AML-193 (cell line): Measurements from ENCODE around the gene USP53.
"Not testable (repeated sequence)": the region's sequence is repeated elsewhere in the genome, so short reads cannot be mapped to it uniquely, and the experiment has no call there.

ENCODE experiments used
- DNase-seq, 2 experiments: peaks; one replicate each; lab custom pipeline; 2025; lab: John Stamatoyannopoulos, UW

Gene USP53

DNA sequence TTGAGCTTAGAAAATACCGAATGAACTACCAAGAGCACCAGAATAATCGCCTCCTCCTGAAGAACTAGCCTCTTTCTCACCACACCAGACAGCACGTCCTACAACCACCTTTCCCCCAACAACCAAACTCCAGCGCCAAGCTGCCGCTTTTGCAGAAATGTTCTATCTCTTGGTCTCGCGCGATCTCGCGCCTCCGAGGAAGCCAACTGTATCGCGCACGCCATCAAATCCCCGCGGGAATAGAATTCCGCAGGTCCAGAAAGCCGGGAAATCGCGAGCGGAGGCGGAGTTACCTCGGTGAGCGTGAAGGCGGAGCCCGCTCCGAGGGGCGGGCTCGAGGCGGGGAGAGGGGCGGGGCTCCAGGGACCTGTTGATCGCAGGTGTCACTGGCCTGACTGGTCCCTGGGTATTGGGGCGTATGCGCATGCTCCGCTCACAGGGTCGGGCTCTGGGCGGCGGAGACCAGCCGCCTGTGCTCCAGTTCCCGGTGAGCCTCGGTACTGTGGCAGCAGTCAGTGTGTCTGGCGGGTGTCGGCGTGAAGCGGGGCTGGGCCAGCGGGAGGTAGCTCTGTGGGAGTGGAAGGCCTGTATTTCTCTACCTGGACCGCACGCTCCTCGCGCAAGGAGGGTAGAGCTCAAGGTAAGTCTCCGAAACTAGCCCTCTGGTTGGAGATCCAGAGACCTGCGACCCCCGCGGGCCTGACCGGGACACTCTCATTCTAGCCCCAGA, at the start of gene USP53:
USP53 (plus strand) TSS at position 480 of the 730 bp plus-strand sequence. CDS start 27,047 bp downstream, outside the sequence.
- no peak for DNase-seq

DNA sequence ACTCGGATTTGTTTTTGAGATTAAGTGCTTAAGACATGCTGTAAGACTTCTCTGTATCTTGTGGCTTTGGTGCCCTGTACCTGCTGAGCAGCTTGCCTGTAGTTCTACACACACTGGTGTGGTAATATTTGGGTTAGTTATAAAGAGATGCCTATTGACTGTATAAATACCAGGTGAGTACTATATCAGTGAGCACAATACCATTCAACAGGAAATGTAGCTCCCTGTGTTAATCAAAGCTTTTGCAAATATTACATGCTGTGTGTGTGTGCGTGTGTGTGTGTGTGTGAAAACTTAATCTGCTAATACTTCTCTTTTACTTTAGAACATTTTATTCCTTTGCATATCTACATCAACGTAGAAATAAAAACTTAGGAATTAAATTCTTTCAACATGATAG, 46.7 kb upstream of the USP53 start:
- no peak for DNase-seq

DNA sequence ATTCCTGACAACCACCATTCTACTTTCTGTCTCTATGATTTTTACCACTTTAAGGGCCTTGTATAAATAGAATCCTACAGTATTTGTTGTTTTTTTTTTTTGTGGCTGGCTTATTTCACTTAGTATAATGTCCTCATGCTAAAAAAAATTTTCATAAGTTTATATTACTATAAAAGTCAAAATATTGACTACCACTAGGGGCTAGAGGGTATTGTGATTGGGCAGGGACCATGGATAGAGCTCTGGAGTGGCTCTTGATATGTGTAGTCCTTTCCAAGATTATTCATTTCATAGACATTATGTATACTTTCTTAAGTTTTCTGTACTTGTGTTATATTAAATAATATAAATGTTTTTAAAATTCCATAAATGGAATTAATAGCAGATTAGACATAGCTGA, 42.3 kb upstream of the USP53 start:
- DNase-seq, result no peak

DNA sequence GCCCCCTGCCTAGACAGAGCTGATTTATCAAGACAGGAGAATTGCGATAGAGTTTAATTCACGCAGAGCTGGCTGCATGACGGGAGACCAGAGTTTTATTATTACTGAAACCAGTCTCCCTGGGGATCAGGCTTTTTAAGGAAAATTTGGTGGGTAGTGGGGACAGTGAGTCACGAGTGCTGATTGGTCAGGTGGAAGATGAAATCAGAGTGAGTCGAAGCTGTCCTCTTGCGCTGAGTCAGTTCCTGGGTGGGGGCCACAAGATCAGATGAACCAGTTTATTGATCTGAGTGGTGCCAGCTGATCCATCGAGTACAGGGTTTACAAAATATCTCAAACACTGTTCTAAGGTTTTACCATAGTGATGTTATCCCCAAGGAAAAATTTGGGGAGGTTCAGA, 40.3 kb upstream of the USP53 start:
- DNase-seq, result no peak

DNA sequence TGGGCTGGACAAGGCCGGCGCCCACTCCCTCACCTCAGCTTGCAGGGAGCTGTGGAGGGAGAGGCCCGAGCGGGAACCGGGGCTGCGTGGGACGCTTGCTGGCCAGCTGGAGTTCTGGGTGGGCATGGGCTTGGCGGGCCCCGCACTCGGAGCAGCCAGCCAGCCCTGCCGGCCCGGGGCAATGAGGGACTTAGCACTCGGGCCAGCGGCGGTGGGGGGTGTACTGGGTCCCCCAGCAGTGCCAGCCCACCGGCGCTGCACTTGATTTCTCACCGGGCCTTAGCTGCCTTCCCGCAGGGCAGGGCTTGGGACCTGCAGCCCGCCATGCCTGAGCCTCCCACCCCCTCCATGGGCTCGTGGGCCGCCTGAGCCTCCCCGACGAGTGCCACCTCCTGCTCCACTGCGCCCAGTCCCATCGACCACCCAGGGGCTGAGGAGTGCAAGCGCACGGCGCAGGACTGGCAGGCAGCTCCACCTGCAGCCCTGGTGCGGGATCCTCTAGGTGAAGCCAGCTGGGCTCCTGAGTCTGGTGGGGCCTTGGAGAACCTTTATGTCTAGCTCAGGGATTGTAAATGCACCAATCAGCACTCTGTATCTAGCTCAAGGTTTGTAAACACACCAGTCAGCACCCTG, 38.7 kb upstream of the USP53 start:
- DNase-seq, result not testable (repeated sequence)

DNA sequence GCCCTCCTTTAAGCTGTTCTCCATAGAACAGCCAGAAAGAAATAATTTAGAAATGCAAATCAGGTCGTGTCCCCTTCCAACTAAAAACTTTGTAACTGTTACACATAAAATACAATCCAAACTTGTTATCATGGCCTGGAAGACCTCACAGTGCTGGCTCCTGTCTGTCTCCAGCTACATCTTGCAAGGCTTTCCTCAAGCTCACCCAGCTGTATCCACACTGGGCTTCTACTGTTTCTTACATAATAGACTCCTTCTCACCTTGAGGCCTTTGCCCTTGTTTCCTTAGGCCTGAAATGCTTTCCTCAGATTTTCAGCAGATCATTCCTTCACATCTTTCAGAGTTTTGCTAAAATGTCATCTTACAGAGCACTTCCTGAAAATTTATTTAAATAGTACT, 33.5 kb upstream of the USP53 start:
- DNase-seq, result no peak

DNA sequence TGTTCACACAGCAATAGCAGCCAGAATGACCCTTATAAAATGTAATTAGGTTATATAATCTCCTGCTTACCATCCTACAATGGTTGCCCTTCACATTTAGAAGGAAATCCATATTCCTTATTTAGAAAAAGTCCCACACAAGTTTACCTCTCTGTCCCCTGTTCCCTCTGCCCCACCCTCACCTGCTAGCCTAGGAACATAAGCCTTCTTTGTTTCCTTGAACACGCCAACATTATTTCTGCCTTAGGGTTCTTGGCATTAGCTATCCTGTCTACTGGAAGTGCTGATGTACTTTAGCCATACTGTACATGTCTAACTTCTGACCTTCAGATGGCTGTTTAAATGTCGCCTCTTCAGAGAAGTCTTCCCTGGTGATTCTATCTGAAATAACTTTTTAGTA, 28.4 kb upstream of the USP53 start:
- no peak for DNase-seq

DNA sequence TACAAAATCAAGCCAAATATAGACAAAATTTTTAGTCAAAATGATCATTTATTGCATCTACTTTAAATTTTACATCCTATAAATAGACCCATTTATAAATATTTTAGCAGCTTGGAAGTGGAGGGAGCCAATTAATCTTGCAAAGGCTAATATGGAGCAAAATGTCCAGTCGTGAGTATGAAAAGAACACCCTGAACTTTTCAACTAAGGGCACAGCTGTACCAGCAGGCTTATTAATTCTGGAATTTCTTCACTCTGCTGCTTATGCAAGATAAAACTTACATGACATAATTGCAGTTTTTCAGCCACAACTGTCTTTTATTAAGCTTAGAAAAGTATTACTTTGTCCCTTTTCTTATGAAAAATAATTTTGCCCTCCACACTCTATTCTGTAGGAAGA, 22.9 kb upstream of the USP53 start:
- peak; percentile 2 to 37 for DNase-seq

DNA sequence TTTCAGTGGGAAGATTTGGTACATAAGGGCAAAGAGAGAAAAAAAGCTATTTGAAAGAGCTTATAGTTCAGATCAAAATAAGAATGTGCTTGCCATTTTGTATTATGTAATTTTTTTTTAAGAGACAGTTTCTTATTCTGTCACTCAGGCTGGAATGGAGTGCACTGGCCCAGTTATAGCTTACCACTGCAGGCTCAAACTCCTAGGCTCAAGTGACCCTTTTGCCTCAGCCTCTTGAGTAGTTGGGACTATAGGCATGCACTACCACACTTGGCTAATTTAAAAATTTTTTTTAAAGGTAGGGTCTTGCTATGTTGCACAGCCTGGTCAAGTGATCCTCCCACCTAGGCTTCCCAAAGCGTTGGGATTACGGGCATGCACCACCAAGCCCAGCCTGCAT, 22.2 kb upstream of the USP53 start:
- DNase-seq, result no peak

DNA sequence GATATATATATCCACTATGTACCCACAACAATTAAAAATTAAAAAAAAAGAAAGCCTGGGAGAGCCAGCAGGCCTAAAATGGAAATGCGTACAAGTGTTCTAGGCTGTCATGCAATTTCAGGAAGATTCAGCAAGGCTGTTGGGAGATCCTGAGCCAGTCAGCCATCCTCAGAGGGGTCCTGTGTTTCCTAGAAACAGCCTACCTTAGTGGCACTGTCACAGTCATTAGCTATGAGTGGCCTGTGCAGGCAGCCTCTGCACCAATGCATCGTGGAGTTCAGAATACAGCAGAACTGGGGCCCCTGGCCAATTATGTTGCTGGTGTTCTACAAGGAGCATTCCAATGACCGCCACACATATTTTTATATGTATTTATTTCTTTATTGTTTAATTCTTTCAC, 21.0 kb upstream of the USP53 start:
- no peak for DNase-seq

DNA sequence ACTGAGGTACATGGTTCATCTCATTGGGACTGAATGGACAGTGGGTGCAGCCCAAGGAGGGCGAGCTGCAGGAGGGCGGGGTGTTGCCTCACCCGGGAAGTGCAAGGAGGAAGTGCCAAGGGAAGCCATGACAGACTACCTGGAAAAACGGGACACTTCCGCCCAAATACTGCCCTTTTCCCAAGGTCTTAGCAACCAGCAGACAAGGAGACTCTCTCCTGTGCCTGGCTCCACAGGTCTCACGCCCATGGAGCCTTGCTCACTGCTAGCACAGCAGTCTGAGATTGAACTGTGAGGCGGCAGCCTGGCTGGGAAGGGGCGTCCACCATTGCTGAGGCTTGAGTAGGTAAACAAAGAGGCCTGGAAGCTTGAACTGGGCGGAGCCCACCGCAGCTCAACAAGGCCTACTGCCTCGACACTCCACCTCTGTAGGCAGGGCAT, 14.7 kb upstream of the USP53 start:
- DNase-seq, result no peak

DNA sequence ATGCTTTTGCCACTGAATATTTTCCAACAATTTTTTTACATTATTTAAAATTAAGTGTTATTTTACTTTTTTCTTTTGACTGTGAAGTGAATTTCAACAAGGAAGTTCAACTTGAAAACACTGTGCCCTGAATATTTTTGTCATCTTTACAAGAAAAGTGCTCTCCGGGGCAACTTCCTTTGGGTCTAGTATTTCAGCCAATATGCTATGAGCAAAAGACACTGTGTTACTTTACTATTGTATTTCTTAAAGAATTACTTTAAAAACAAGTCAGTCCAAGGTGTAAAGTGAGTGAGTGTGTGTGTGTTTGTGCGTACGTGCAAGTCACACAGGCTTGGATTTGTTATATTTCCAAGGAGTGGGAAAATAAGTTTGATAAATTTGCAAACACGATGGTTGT, 7.6 kb upstream of the USP53 start:
- no peak for DNase-seq

DNA sequence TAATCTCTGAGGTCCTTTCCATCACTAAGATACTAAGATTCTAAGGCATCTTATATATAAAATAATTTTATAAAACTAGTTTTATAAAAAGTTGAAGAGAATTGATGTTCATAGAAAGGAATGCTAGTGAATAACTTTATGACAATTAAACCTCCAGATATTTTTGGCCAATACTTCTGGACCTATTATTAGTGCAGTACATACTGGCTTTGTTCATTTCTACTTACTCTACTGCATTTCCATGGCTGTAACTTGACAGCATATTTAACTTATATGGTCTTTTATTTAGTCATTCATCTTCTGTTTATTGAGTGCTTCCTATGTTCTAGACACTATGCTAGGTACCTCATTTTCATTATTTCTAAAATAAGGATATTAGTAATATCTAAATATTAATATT, 6.8 kb upstream of the USP53 start:
- no peak for DNase-seq

DNA sequence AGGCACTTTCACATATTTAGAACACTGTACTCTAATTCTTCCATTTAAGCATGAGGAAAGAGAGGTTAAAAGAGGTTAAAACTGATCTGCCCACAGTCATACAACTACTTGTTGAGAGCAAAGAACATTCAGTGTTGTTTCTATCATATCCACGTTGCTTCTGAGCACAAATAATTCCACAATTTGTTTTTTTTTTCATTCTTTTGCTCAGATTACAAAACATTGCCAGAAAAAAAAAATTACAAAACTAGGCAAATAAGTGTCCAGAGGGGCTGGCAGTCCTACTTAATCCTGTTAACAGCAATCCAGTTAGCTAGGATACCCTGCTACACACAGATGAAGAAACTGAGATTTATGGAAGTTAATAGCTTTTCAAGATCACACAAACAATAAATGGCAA, 6.3 kb upstream of the USP53 start:
- DNase-seq, result no peak

DNA sequence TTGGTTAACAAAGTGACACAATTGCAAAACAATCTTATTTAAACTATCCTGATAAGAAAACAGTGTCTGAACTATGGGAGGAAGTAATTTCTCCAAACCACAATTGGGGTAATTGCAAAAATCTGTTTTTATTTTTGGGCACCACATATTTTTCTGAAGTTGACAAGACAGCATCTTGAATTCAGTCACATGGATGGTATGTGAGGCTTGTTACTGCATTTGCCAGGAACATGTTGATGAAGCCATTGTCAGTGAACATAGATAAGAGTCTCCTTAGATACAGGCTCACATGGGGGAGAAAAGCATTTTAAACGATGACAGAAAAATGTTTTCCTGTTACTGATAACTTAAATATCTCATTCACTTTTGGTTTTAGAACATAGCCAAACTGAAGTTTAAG, 5.5 kb upstream of the USP53 start:
- DNase-seq, result no peak

DNA sequence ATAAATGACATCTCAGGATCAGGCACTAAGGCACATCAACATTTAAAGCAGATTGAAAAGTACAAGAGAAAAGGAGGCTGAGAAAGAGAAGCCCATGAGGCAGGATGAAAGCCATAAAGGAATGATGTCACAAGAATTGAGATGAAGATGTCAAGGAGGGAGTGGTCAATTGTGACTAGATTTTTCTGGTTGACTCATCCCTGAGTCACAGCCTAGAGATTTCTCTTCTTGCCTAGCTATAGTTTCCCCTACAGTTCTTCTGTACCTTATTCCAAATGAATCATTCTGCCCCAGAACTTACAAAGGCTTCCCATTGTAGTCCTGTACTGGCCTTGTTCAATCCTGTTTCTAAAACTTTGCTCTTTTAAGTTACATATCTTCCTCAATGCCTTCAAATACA, 3.4 kb upstream of the USP53 start:
- DNase-seq, result no peak

DNA sequence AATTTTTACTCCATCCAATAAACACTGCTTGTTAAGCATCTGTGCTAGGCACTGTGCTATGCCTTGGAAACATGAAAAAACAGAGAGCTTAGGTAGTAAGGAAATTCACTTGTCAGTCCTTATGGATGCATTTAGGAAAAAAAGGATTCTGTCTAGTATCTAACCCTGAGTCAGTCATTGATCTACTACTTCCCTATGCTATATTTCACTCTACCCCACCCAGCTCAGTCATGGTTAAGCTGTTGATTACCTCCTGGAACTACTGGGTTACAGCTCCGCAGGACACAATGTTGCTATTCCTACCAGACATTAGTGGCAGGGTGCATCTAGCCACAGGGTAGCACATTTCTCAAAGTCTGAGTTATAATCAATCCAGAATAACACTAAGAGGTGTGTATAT, 2.9 kb upstream of the USP53 start:
- no peak for DNase-seq

DNA sequence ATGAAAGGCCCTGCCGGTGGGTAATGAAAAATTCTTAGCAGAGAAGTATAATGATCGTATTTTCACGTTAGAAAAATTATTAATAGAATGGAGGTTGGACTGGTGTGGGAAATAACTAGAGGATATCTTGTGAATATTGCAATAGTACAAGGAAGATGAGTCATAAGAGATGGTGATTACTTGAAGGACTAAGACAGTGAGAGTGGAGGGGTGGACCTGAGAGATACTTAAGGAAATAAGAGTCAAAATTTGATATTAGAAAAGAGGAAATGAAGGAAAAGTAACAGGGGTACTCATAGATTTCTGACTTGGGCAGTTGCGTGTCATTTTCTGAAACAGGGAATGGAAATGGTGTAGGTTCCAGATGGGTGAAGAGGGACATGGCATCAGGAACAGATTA, 1.7 kb upstream of the USP53 start:
- no peak for DNase-seq

DNA sequence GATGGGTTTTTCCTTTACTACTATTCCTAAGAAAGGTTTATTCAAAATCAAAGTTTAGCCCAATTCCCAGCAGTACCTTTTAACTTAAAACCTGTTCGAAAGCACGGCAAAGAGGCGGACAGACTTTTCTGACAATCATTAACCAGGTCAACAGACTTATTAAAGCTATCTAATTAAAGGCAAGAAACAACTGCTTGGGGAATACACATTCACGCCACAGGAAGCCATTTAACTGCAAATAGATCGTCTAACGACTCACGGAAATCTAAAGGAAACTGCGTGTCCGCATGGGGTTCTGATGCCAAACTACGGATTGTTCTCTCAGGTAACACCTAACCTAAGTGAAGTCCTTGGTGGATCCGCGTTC, 663 bp upstream of the USP53 start:
- DNase-seq, result no peak

DNA sequence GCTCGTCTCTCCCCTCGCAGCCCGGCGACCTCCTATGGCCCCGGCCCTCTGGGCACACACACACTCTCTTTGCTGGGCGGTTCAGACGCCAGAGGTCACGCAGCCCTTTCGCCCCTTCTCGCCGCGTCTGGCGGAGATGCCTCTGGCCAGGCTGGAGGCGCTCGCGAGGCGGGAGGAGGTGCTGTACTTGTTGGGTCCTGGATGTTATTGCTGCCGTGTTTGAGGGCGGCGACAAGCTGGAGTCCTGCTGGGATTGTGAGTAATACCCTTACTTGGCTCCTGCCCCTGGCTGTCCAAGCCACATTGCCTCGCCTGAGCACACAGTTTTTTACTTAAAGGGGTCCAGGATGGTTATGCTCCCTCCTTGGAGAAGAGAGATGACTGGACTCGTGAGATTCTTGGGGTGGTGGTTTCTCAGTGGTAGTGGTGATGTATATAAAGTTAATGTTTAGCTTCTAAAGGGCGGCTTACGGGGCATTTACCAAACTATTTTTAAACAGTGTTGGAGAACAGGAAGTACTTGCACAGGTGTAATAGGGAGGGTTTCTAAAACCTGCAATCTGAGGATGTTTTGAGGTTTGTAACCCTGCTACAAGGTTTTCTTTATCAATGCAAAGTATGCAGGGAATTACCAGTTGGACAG, 572 bp downstream of the USP53 start:
- DNase-seq, result no peak

DNA sequence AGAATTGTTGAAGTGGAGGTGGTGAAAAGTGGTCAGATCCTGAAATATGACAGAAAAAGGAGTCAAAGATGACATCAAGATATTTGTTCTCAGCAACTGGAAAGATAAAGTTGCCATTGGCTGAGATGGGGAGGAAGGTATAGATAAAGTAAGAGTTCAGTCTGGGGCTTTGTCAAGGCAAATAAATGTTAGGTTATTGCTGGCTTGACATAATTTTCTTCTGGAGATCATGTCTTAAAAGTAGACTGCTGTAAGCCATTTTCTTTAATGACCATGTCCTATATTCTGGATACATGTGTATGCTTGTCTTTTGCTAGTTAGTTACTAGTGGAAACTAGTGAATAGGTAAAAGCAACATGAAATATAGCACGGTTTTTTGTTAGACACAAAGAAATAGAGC, 5.6 kb downstream of the USP53 start:
- no peak for DNase-seq

DNA sequence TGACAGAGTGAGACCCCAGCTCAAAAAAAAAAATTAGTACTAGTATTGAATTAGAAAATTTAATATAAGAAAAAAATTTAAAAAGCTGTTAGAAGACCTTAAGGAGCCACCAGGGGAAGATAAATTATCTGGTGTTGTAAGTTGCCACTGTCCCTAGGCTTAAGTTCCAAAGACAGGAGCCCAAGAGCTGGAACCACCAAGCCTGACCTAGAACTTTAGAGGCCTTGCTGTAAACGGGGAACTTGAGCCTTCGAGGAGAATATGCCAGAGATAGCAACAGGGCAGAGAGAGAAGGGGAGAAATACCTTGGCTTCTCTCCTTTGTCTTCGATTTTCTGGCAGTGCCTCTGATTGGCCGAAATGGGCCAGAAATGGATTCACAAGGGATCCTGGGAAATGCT, 8.9 kb downstream of the USP53 start:
- DNase-seq, result no peak

DNA sequence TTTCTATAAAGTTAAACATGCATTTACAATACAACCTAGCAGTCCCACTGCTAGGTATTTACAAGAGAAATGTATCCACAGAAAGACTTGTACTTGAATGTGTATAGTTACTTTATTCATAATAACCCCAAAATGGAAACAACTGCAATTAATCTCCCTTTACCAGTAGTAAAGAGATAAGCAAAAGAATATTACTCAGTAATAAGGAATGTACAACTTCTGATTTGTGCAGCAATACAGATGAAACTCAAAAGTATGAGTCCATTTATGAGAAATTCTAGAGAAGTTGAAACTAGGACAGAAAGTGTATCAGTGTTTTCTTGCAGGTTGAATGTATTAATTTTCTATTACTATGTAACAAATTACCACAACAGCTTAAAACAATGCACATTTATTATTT, 15.2 kb downstream of the USP53 start:
- DNase-seq, result no peak

DNA sequence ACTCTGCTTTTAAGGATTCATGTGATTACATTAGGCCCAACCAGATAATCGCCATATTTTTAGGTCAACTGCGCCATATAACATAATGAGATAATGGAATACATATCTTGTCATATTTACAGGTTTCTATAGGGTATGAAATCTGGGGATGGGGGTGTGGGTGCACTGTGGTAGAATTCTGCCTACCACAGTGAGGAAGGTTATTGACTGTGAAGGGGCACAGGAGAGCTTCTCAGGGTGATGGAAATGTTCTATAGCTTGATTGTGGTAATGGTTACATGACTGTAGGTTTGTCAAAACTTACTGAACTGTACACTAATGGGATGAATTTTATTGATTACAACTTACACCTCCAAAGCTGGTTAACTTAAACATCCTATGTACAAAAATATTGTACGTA, 15.9 kb downstream of the USP53 start:
- DNase-seq, result no peak
